NCI-H2171 treated with DMSO at 0.1 percent for 48 hours (cell line): ENCODE data around the gene INCA1.
"Not testable (repeated sequence)": the region's sequence is repeated elsewhere in the genome, so short reads cannot be mapped to it uniquely, and the experiment has no call there.

Experiments
- DNase-seq: peaks from one replicate; lab custom pipeline; 2025; lab: John Stamatoyannopoulos, UW

Gene INCA1

GRCh38 chr17:4997302-4998026 lies at the start of gene INCA1, which contains the start of gene KIF1C:
Gene INCA1, minus strand, starts transcription at chr17:4997522. Its CDS starts 3,085 bp downstream, at chr17:4994437.
Gene KIF1C, plus strand, starts transcription at chr17:4997950. Its CDS starts 2,297 bp downstream, at chr17:5000247.
- peak; percentile 81 for DNase-seq

GRCh38 chr17:5045496-5045895 lies 48.2 kb upstream of the INCA1 start:
- DNase-seq = no peak

- DNase-seq = no peak
These were observed 47.3 kb upstream of the INCA1 start for GRCh38 chr17:5044630-5045029.

- DNase-seq = no peak
These were observed 46.2 kb upstream of the INCA1 start for GRCh38 chr17:5043524-5043923.

GRCh38 chr17:5042157-5043022 lies 45.1 kb upstream of the INCA1 start:
- DNase-seq = no peak

- peak; percentile 33 for DNase-seq
These were observed 38.0 kb upstream of the INCA1 start, which contains the start of gene SLC52A1 for GRCh38 chr17:5035315-5035714. Gene SLC52A1, minus strand, starts transcription at chr17:5035426. Its CDS starts 820 bp downstream, at chr17:5034606.

- no peak for DNase-seq
These were observed 37.3 kb upstream of the INCA1 start for GRCh38 chr17:5034651-5035050.

GRCh38 chr17:5034063-5034462 lies 36.7 kb upstream of the INCA1 start:
- no peak for DNase-seq

GRCh38 chr17:5033352-5034015 lies 36.2 kb upstream of the INCA1 start:
- no peak for DNase-seq

- no peak for DNase-seq
These were observed 35.5 kb upstream of the INCA1 start for GRCh38 chr17:5032865-5033264.

GRCh38 chr17:5031365-5032082 lies 34.2 kb upstream of the INCA1 start:
- DNase-seq = peak; percentile 87

- DNase-seq = not testable (repeated sequence)
These were observed 32.8 kb upstream of the INCA1 start for GRCh38 chr17:5030168-5030567.

GRCh38 chr17:5027916-5028315 lies 30.6 kb upstream of the INCA1 start:
- DNase-seq = no peak

- DNase-seq = no peak
These were observed 30.0 kb upstream of the INCA1 start for GRCh38 chr17:5027299-5027698.

- no peak for DNase-seq
These were observed 27.3 kb upstream of the INCA1 start for GRCh38 chr17:5024604-5025003.

GRCh38 chr17:5023588-5024147 lies 26.3 kb upstream of the INCA1 start:
- DNase-seq = no peak

GRCh38 chr17:5022171-5022711 lies 24.9 kb upstream of the INCA1 start:
- no peak for DNase-seq

- DNase-seq = no peak
These were observed 23.2 kb upstream of the INCA1 start for GRCh38 chr17:5020502-5021023.

- DNase-seq = no peak
These were observed 22.2 kb upstream of the INCA1 start for GRCh38 chr17:5019475-5019956.

- no peak for DNase-seq
These were observed 17.0 kb upstream of the INCA1 start for GRCh38 chr17:5014357-5014756.

GRCh38 chr17:5011928-5012327 lies 14.6 kb upstream of the INCA1 start:
- DNase-seq = no peak
